GM23338 (cell line): Measurements from ENCODE around the gene UGDH. TPM values are rescaled to one million over a fixed set of nuclear protein-coding genes. Genes with fewer than 3 reads are reported as not detected.

Experiments used
- ATAC-seq: fragments of 200-7000 bp; cut with Tn5 transposase; 3 replicates; pipeline ENCODE4 v1.9.1; 2020
- DNase-seq: peaks from one replicate; pipeline ENCODE4 v3.0.0-alpha.2; 2015; ENCODE audit warnings: low spot score
- H2AFZ ChIP-seq: fragments of 200-600 bp; sonication (generic); 2 replicates; pipeline ENCODE4 v1.8.0; 2016; ENCODE audit warnings: antibody characterized with exemption, mild to moderate bottlenecking, moderate library complexity
- H3F3A ChIP-seq: fragments of 200-600 bp; sonication (generic); replicated peaks from 2 replicates; pipeline ENCODE4 v1.8.0; 2017; ENCODE audit warnings: antibody characterized with exemption, mixed run types, low read depth
- H3K27ac ChIP-seq: fragments of 200-600 bp; sonication (generic); 2 replicates; pipeline ENCODE4 v1.6.1; 2016; ENCODE audit warnings: low read depth
- H3K27me3 ChIP-seq: fragments of 200-600 bp; sonication (generic); 2 replicates; pipeline ENCODE4 v1.8.0; 2016; ENCODE audit warnings: mild to moderate bottlenecking, mixed run types, moderate library complexity; ENCODE audit not compliant: insufficient read depth
- H3K36me3 ChIP-seq: fragments of 200-600 bp; sonication (generic); 2 replicates; pipeline ENCODE4 v1.8.0; 2016; ENCODE audit warnings: mild to moderate bottlenecking; ENCODE audit not compliant: insufficient read depth
- H3K4me1 ChIP-seq: fragments of 200-600 bp; sonication (generic); 2 replicates; pipeline ENCODE4 v1.8.0; 2016; ENCODE audit warnings: mild to moderate bottlenecking, moderate library complexity; ENCODE audit not compliant: insufficient read depth
- H3K4me2 ChIP-seq: fragments of 200-600 bp; sonication (generic); 2 replicates; pipeline ENCODE4 v1.7.1; 2017; ENCODE audit warnings: mixed run types
- H3K4me3 ChIP-seq: fragments of 200-600 bp; sonication (generic); 2 replicates; pipeline ENCODE4 v1.6.1; 2016; ENCODE audit warnings: mixed run types
- H3K79me2 ChIP-seq: fragments of 200-600 bp; sonication (generic); replicated peaks from 2 replicates; pipeline ENCODE4 v1.8.0; 2017; ENCODE audit warnings: mild to moderate bottlenecking; ENCODE audit not compliant: insufficient read depth
- H3K9me2 ChIP-seq: fragments of 200-600 bp; sonication (generic); 2 replicates; pipeline ENCODE4 v1.8.0; 2017; ENCODE audit not compliant: insufficient read depth
- H4K20me1 ChIP-seq: fragments of 200-600 bp; sonication (generic); replicated peaks from 2 replicates; pipeline ENCODE4 v1.8.0; 2017; ENCODE audit warnings: mild to moderate bottlenecking; ENCODE audit not compliant: insufficient read depth
- H3K27ac Mint-ChIP-seq: 2 replicates; pipeline ENCODE4 v1.8.0; 2020; ENCODE audit warnings: inconsistent platforms, mild to moderate bottlenecking, moderate library complexity, mixed read lengths
- H3K27me3 Mint-ChIP-seq: 3 replicates; pipeline ENCODE4 v1.8.0; 2022; ENCODE audit warnings: low read depth, mild to moderate bottlenecking, moderate library complexity, mixed read lengths, inconsistent platforms; ENCODE audit not compliant: insufficient read depth, poor library complexity
- H3K36me3 Mint-ChIP-seq: 3 replicates; pipeline ENCODE4 v1.8.0; 2021; ENCODE audit warnings: low read depth, mild to moderate bottlenecking, inconsistent platforms, moderate library complexity, mixed read lengths
- H3K4me1 Mint-ChIP-seq: 3 replicates; pipeline ENCODE4 v1.8.0; 2020; ENCODE audit warnings: mild to moderate bottlenecking, inconsistent platforms, mixed read lengths
- H3K4me3 Mint-ChIP-seq: 3 replicates; pipeline ENCODE4 v1.8.0; 2021; ENCODE audit warnings: moderate library complexity, mild to moderate bottlenecking, inconsistent platforms, mixed read lengths
- H3K9me3 Mint-ChIP-seq: 3 replicates; pipeline ENCODE4 v1.8.0; 2020; ENCODE audit warnings: moderate library complexity, mild to moderate bottlenecking, inconsistent platforms, mixed read lengths
- CREB1 ChIP-seq: fragments of 250-450 bp; sonication (Bioruptor Pico); IDR thresholded peaks from 2 replicates; pipeline ENCODE4 v1.5.0; 2020; ENCODE audit warnings: low read depth, mild to moderate bottlenecking, moderate library complexity
- CTCF ChIP-seq, 2 experiments: fragments of 200-600 bp in 1 of 2; sonication (generic) in 1 of 2; conservative IDR thresholded peaks; 2 replicates each; pipeline versions ENCODE4 v1.5.1 to v1.6.1; 2016 to 2017; ENCODE audit warnings: antibody characterized with exemption in 2 of 2, low read depth in 2 of 2, mild to moderate bottlenecking in 2 of 2, moderate library complexity in 1 of 2
- ETS1 ChIP-seq: IDR thresholded peaks from 2 replicates; pipeline ENCODE4 v1.6.1; 2016; ENCODE audit warnings: antibody characterized with exemption
- EZH2 ChIP-seq: fragments of 200-600 bp; sonication (generic); IDR thresholded peaks from one replicate; pipeline ENCODE4 v1.8.0; 2017; ENCODE audit warnings: antibody characterized with exemption, mild to moderate bottlenecking, low read depth; ENCODE audit not compliant: unreplicated experiment
- EZH2phosphoT487 ChIP-seq: fragments of 200-600 bp; sonication (generic); IDR thresholded peaks from one replicate; pipeline ENCODE4 v1.8.1; 2018; ENCODE audit warnings: antibody characterized with exemption; ENCODE audit not compliant: unreplicated experiment
- JUNB ChIP-seq: IDR thresholded peaks from one replicate; pipeline ENCODE4 v1.6.1; 2016; ENCODE audit warnings: antibody characterized with exemption; ENCODE audit not compliant: unreplicated experiment
- NANOG ChIP-seq: IDR thresholded peaks from 2 replicates; pipeline ENCODE4 v1.6.1; 2016; ENCODE audit warnings: antibody characterized with exemption, borderline replicate concordance
- POLR2AphosphoS5 ChIP-seq: IDR thresholded peaks from 2 replicates; pipeline ENCODE4 v1.6.1; 2016; ENCODE audit warnings: antibody characterized with exemption, low read depth
- REST ChIP-seq: IDR thresholded peaks from one replicate; pipeline ENCODE4 v1.6.1; 2018; ENCODE audit warnings: antibody characterized with exemption; ENCODE audit not compliant: unreplicated experiment
- STAT1 ChIP-seq: IDR thresholded peaks from one replicate; pipeline ENCODE4 v1.6.1; 2016; ENCODE audit warnings: antibody characterized with exemption; ENCODE audit not compliant: unreplicated experiment
- ZNF114 ChIP-seq: fragments of 250-450 bp; sonication (Bioruptor Pico); IDR thresholded peaks from 2 replicates; pipeline ENCODE4 v1.5.0; 2020; ENCODE audit warnings: mild to moderate bottlenecking, moderate library complexity
- ZNF331 ChIP-seq: fragments of 250-450 bp; sonication (Bioruptor Pico); IDR thresholded peaks from 2 replicates; pipeline ENCODE4 v1.5.0; 2020; ENCODE audit warnings: low read depth, mild to moderate bottlenecking, moderate library complexity
- ZNF462 ChIP-seq: fragments of 250-450 bp; sonication (Bioruptor Pico); IDR thresholded peaks from 2 replicates; pipeline ENCODE4 v1.5.0; 2020; ENCODE audit warnings: mild to moderate bottlenecking, moderate library complexity
- polyA plus RNA-seq: library from polyadenylated mRNA; unstranded; fragments of >200 nt; fragmentation: Nextera tagmentation; extraction: Ambion mirVana; gene quantifications from 2 replicates; pipeline ENCODE4 v1.2.1, GENCODE V29; 2016
- total RNA-seq: library from RNA; depleted of rRNA; stranded (reverse); fragments of >200 nt; shearing (Covaris generic); gene quantifications from 2 replicates; pipeline ENCODE4 v1.2.3, GENCODE V29; 2014

Gene UGDH
- total and polyA plus RNA-seq, 2 experiments from 2014 or later: 48.9 to 81.3 TPM

GRCh38 chr4:39543034-39543433, 15.8 kb upstream of the UGDH start:
- Histone ChIP-seq H3K27me3 (no peaks in the 10 kb centered on the region), H4K20me1 (no peaks in the 10 kb centered on the region; the same call in 1 of the 2 replicates), H3K4me2 (peak overlapping the region; percentile 37; the same call in 1 of the 2 replicates), H3F3A (no peaks in the 10 kb centered on the region), H3K27ac (0 out of 2 replicates have a peak overlapping the region, but pooled peaks have one; percentile 40), H3K4me1 (peaks cover 21% of the 10 kb centered on the region), H3K4me3 (no peak overlapping the region), H3K79me2 (no peaks in the 10 kb centered on the region), H3K9me2 (no peaks in the 10 kb centered on the region), H2AFZ (no peak overlapping the region), H3K36me3 (no peaks in the 10 kb centered on the region)
- Mint-ChIP-seq H3K36me3 (no peaks in the 10 kb centered on the region), H3K27ac (0 out of 2 replicates have a peak overlapping the region, but pooled peaks have one; percentile 14), H3K27me3 (peaks cover 3% of the 10 kb centered on the region), H3K9me3 (no peaks in the 10 kb centered on the region), H3K4me3 (no peak overlapping the region), H3K4me1 (peaks cover 31% of the 10 kb centered on the region)
- DNase-seq (no peak), ATAC-seq (peak; percentile 30; the same call in 2 of the 3 replicates)
- no peak for TF ChIP-seq JUNB
- TF ChIP-seq NANOG: no peak
- no peak for TF ChIP-seq ETS1
- TF ChIP-seq ZNF331 (CRISPR knock-in tag): no peak
- no peak for TF ChIP-seq STAT1
- no peak for TF ChIP-seq POLR2AphosphoS5
- TF ChIP-seq REST: no peak
- TF ChIP-seq CREB1 (CRISPR knock-in tag): no peak
- TF ChIP-seq EZH2phosphoT487: no peak
- TF ChIP-seq EZH2: no peak
- TF ChIP-seq ZNF114: no peak
- no peak for TF ChIP-seq ZNF462 (CRISPR knock-in tag)
- TF ChIP-seq CTCF (conservative IDR thresholded peaks at IDR 0.05; ENCODE audit: low read depth in 2 of 2): no peak
